H1 (cell line): ENCODE results near the gene CSNK2B.

Experiments
- BRCA1 ChIP-seq: IDR thresholded peaks from 2 replicates; pipeline ENCODE4 v1.6.1; 2012; ENCODE audit warnings: low read depth, low read length, improper control_type of control experiment
- CBX5 ChIP-seq: fragments of 300-800, 300-1000 bp; sonication (generic); IDR thresholded peaks from 2 replicates; pipeline ENCODE4 v1.7.1; 2016; ENCODE audit warnings: antibody characterized with exemption, low read length, low read depth
- CEBPB ChIP-seq: IDR thresholded peaks from 2 replicates; pipeline ENCODE4 v1.6.1; 2012; ENCODE audit warnings: low read depth, low read length
- CTCF ChIP-seq, 3 experiments: IDR thresholded peaks; 1 replicate in 2 of 3; 2 replicates in 1 of 3; pipeline versions ENCODE4 v1.5.1 to v1.6.1; 2011; ENCODE audit warnings: low read length in 3 of 3, mild to moderate bottlenecking in 3 of 3, inconsistent platforms in 2 of 3, low read depth in 1 of 3, moderate library complexity in 1 of 3; ENCODE audit not compliant: insufficient read depth in 1 of 3; ENCODE audit errors: control extremely low read depth in 1 of 3
- EZH2 ChIP-seq: fragments of 200-600 bp; sonication (generic); IDR thresholded peaks from 2 replicates; pipeline ENCODE4 v1.7.1; 2012; ENCODE audit warnings: low read depth, mild to moderate bottlenecking, moderate library complexity, low read length, inconsistent platforms; ENCODE audit not compliant: severe bottlenecking
- MAX ChIP-seq: IDR thresholded peaks from 2 replicates; pipeline ENCODE4 v1.6.1; 2012; ENCODE audit warnings: inconsistent platforms
- POLR2AphosphoS5 ChIP-seq: IDR thresholded peaks from 2 replicates; pipeline ENCODE4 v1.6.1; 2011; ENCODE audit warnings: low read depth, low read length
- SRF ChIP-seq: IDR thresholded peaks from 2 replicates; pipeline ENCODE4 v1.6.1; 2011; ENCODE audit warnings: mild to moderate bottlenecking, low read depth, low read length, moderate library complexity
- SUZ12 ChIP-seq: fragments of 200-600 bp; sonication (generic); IDR thresholded peaks from 2 replicates; pipeline ENCODE4 v1.6.1; 2012; ENCODE audit warnings: mild to moderate bottlenecking, inconsistent platforms, low read length, moderate library complexity, mixed read lengths
- USF2 ChIP-seq: IDR thresholded peaks from 2 replicates; pipeline ENCODE4 v1.6.1; 2011; ENCODE audit warnings: low read length, improper control_type of control experiment

- TF ChIP-seq CBX5 (no peak), CTCF (IDR thresholded peaks at IDR 0.05; ENCODE audit: control extremely low read depth in 1 of 3, insufficient read depth in 1 of 3, low read depth in 1 of 3, low read length in 3 of 3) (no peak), SUZ12 (no peak), EZH2 (no peak), MAX (no peak), USF2 (no peak), BRCA1 (no peak), CEBPB (no peak), POLR2AphosphoS5 (no peak), SRF (no peak)
Observed at GRCh38 chr6:31631681-31632278, 34.1 kb upstream of the CSNK2B start.
